Ovary (tissue), 9 donors: Measurements from ENCODE around the gene CDHR2. TPM values are rescaled to one million over a fixed set of nuclear protein-coding genes. Genes with fewer than 3 reads are reported as not detected.

Experiments used
- DNase-seq, 5 donors: peaks; one replicate each; pipeline ENCODE4 v3.0.0-alpha.2; 2019 to 2020
- H3K27ac ChIP-seq, 2 donors: fragments of 200-600 bp; one replicate each; pipeline versions ENCODE4 v1.5.1 to v1.8.0; 2019 to 2022
- H3K27me3 ChIP-seq: fragments of 200-600 bp; one replicate; pipeline ENCODE4 v1.8.0; 2022
- H3K36me3 ChIP-seq: fragments of 200-600 bp; sonication (generic); one replicate; pipeline ENCODE4 v1.5.1; 2019
- H3K4me1 ChIP-seq: one replicate; pipeline ENCODE4 v1.8.1; 2013; ENCODE audit warnings: mild to moderate bottlenecking, moderate library complexity; ENCODE audit not compliant: insufficient read depth
- H3K4me3 ChIP-seq: fragments of 200-600 bp; sonication (generic); one replicate; pipeline ENCODE4 v1.5.1; 2017
- H3K9me3 ChIP-seq, 2 donors: fragments of 200-600 bp in 1 of 2; sonication (generic) in 1 of 2; one replicate each; pipeline versions ENCODE4 v1.5.1 to v1.8.1; 2013 to 2019; ENCODE audit warnings: mild to moderate bottlenecking in 1 of 2, moderate library complexity in 1 of 2
- CTCF ChIP-seq, 3 donors: fragments of 450-650 bp in 2 of 3; fragments of 200-600 bp in 1 of 3; IDR thresholded peaks; one replicate each; pipeline versions ENCODE4 v1.5.1 to v1.8.0; 2016 to 2022; ENCODE audit warnings: antibody characterized with exemption in 3 of 3, mild to moderate bottlenecking in 1 of 3
- EP300 ChIP-seq: sonication (generic); formaldehyde crosslinking; IDR thresholded peaks from one replicate; pipeline ENCODE4 v1.6.1; 2017; ENCODE audit warnings: antibody characterized with exemption
- POLR2A ChIP-seq: fragments of 450-650 bp; IDR thresholded peaks from one replicate; pipeline ENCODE4 v1.6.1; 2017; ENCODE audit warnings: antibody characterized with exemption, mild to moderate bottlenecking, moderate library complexity
- WGBS, 3 donors: extraction: QIAGEN DNeasy Blood & Tissue Kit in 1 of 3; methylation state at CpG; one replicate each; pipeline versions ENCODE4 v1.1.5 to v1.1.7; 2013 to 2017; 5-methylcytosine and 5-hydroxymethylcytosine counted together
- intact Hi-C, 4 donors: fragments of 100-400 bp; cut with DNase I; formaldehyde crosslinking; loops; one replicate each; pipeline versions ENCODE4 v1.11.0 to v1.15.1; 2022 to 2023
- polyA plus RNA-seq, 2 donors: library from polyadenylated mRNA; stranded (reverse); fragments of 200-250 nt in 1 of 2; fragments of 350-450 nt in 1 of 2; fragmentation: Illumina TruSeq in 1 of 2; extraction: RNeasy Lipid Tissue Mini Kit (QIAGEN cat#74804) in 1 of 2; gene quantifications; one replicate each; pipeline ENCODE4 v1.2.3, GENCODE V29; 2013 to 2014
- total RNA-seq, 7 donors: library from RNA; depleted of rRNA in 2 of 7; stranded (reverse); fragments of >200 nt in 2 of 7; fragmentation: NEBNext Ultra II Directional in 3 of 7; extraction: Animal tissue kit (Norgen Biotek cat#: 25700) in 3 of 7; gene quantifications; one replicate each; pipeline versions ENCODE4 v1.1.0 to v1.2.4, GENCODE V29; 2016 to 2023
- donor health status: DM: no; HTN: no; CAD: no; lungs with moderate emphysema.
- donor health status: DM: no; HTN: no; CAD: no.
- donor health status: Bipolar disorder and iron deficiency.
- donor health status: DM: yes; HTN: yes; CAD: no.
- donor health status: DM: no; HTN: no; CAD: no.
- donor health status: DM: yes; HTN: yes; CAD: no.

Gene CDHR2
- total and polyA plus RNA-seq, 9 donors: 0.10 to 2.0 (median 0.20) TPM; not detected in 6

- H3K36me3 ChIP-seq: no peaks in the 10 kb centered on the region
- WGBS, 3 donors: 68 to 72% (median 69%) methylated on average over 10 to 11 of the region's 11 CpGs
- H3K27me3 ChIP-seq: no peaks in the 10 kb centered on the region
- H3K4me1 ChIP-seq: peaks cover 3% of the 10 kb centered on the region
- no peak overlapping the region for H3K4me3 ChIP-seq
- DNase-seq: peak in 1 of 5 donors; percentile 49
- no peak for TF ChIP-seq EP300
- TF ChIP-seq POLR2A: no peak
- no peak for TF ChIP-seq CTCF (IDR thresholded peaks at IDR 0.05)
- H3K27ac ChIP-seq: no peak overlapping the region
- H3K9me3 ChIP-seq: no peaks in the 10 kb centered on the region
- intact Hi-C loops: no loop called here
These were observed 20.8 kb upstream of the CDHR2 start for GRCh38 chr5:176528301-176528700.

- H3K27ac ChIP-seq: no peak overlapping the region
- intact Hi-C loops: no loop called here
- no peaks in the 10 kb centered on the region for H3K36me3 ChIP-seq
- H3K4me3 ChIP-seq: no peak overlapping the region
- no peaks in the 10 kb centered on the region for H3K9me3 ChIP-seq
- no peak for DNase-seq
- H3K27me3 ChIP-seq: no peaks in the 10 kb centered on the region
- peaks cover 5% of the 10 kb centered on the region for H3K4me1 ChIP-seq
- whole genome bisulfite sequencing, 3 donors: 71 to 82% (median 76%) methylated on average over 14 to 17 of the region's 17 CpGs
- no peak for TF ChIP-seq CTCF (IDR thresholded peaks at IDR 0.05)
- TF ChIP-seq EP300: no peak
- TF ChIP-seq POLR2A: no peak
These were observed 20.4 kb upstream of the CDHR2 start for GRCh38 chr5:176528761-176529115.

GRCh38 chr5:176529116-176529740 lies 19.9 kb upstream of the CDHR2 start:
- Histone ChIP-seq H3K27me3 (no peaks in the 10 kb centered on the region), H3K36me3 (no peaks in the 10 kb centered on the region), H3K4me3 (no peak overlapping the region), H3K4me1 (peaks cover 10% of the 10 kb centered on the region), H3K27ac (no peak overlapping the region), H3K9me3 (no peaks in the 10 kb centered on the region)
- TF ChIP-seq POLR2A: no peak
- TF ChIP-seq CTCF (IDR thresholded peaks at IDR 0.05): no peak
- no peak for TF ChIP-seq EP300
- intact Hi-C loops: no loop called here
- WGBS, 3 donors: 90 to 92% (median 91%) methylated on average over 24 to 26 of the region's 26 CpGs
- no peak for DNase-seq

- no peak overlapping the region for H3K27ac ChIP-seq
- no peaks in the 10 kb centered on the region for H3K36me3 ChIP-seq
- no peaks in the 10 kb centered on the region for H3K27me3 ChIP-seq
- DNase-seq: no peak
- 71 to 81% (median 71%) methylated on average over 11 of the region's 11 CpGs for WGBS, 3 donors
- H3K4me3 ChIP-seq: no peak overlapping the region
- peaks cover 14% of the 10 kb centered on the region for H3K4me1 ChIP-seq
- intact Hi-C loops: no loop called here
- no peak for TF ChIP-seq POLR2A
- H3K9me3 ChIP-seq: no peaks in the 10 kb centered on the region
These were observed 19.4 kb upstream of the CDHR2 start for GRCh38 chr5:176529741-176530141.

- DNase-seq: peak in 2 of 5 donors; percentile 22 to 34
- Histone ChIP-seq H3K27me3 (no peaks in the 10 kb centered on the region), H3K36me3 (no peaks in the 10 kb centered on the region), H3K9me3 (no peaks in the 10 kb centered on the region), H3K4me3 (no peak overlapping the region), H3K4me1 (peaks cover 16% of the 10 kb centered on the region), H3K27ac (no peak overlapping the region)
- intact Hi-C loops: no loop called here
- TF ChIP-seq CTCF (IDR thresholded peaks at IDR 0.05) (no peak), EP300 (no peak), POLR2A (no peak)
- 73 to 82% (median 81%) methylated on average over 26 to 28 of the region's 28 CpGs for WGBS, 3 donors
These were observed 18.7 kb upstream of the CDHR2 start for GRCh38 chr5:176530393-176530982.
